GM19025 (cell line): Measurements from ENCODE around the gene PDE11A.
"Not testable (repeated sequence)": the region's sequence is repeated elsewhere in the genome, so short reads cannot be mapped to it uniquely, and the experiment has no call there.

Experiments used
- ATAC-seq: cut with Tn5 transposase; IDR thresholded peaks from one replicate; pipeline ENCODE4 v1.9.1; 2021; ENCODE audit warnings: mild to moderate bottlenecking, low read depth, moderate library complexity; ENCODE audit not compliant: unreplicated experiment

The PDE11A gene

DNA sequence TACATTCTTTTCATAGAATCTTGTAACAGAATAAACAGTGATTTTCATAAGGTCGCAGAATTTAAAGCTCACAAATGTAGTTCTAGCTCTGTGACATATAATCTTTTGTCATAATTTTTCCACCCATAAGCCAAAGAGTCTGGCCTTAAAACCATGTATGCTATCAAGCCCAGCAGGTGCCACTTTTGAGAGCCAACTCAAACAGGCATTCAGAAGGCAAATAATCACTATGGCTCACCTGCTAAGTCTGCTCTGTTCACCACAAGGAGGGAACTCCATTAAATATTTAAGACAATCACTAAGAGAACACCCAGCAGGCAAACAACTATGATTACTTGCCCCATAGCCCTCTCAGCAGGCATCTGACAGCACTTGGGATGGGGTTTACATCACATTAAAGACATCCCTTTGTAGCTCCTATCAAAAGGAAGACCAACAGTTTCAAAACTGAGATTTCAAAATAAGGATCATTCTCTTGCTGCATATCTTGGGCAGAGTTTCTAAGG is 241.6 kb downstream of the PDE11A start:
- ATAC-seq = no peak

GRCh38 chr2:177828557-177828956 is 244.0 kb downstream of the PDE11A start:
- no peak for ATAC-seq

GRCh38 chr2:177826897-177827296 is 245.7 kb downstream of the PDE11A start:
- no peak for ATAC-seq

DNA sequence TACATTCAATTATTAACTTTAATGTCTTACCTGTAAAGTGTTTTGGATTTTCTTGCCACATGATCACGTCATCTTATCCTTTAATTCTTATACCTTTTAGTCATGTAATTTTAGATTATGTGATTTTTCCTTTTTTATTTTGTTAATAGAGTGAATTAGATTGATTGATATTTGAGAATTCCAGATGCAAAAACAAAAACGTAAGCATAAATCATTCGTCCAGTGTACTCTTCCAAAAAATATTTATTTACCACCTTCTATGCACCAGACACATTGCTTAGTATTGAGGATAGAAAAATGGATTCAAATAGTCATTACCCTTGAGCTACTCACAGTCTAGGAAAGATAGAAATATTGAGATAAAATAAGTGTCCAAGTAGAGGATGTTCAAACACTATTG is 249.6 kb downstream of the PDE11A start:
- ATAC-seq = no peak

DNA sequence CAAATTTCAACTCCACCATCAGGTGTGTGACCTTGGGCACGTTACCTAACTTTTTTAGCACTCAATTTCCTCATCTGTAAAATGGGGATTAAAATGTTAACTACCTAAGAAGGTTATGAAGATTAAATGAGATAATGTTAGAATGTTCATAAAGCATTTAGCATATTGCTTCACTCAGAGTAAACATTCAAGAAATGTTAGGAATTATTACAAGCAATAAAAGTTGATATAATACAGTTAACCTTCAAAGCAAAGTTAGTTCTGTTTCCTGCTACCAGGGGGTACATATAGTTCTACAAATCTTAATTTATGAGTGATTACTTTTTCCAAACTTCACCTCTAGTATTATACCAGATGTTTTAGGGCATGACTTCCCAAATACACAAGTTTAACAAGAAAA is 254.2 kb downstream of the PDE11A start:
- ATAC-seq = no peak

- ATAC-seq = no peak
Measured at GRCh38 chr2:177817300-177817699, 255.3 kb downstream of the PDE11A start.

DNA sequence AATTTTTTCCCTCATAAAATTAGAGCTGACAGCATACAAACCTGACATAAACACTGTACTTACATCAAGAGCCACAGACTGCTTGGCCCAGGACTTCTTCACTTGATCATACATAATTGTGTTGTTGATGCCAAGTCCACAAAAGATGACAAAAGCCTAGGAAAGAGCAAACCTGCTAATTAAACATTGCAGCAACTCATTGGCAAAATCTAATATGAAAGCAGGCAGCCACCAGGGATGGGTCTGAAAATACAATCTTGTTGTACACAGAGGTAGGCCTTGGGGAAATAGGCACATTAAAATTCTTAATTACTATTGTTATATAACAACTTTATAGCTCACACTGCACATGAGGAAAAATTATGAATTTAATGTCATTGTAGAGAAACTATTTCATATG is 255.8 kb downstream of the PDE11A start:
- no peak for ATAC-seq

DNA sequence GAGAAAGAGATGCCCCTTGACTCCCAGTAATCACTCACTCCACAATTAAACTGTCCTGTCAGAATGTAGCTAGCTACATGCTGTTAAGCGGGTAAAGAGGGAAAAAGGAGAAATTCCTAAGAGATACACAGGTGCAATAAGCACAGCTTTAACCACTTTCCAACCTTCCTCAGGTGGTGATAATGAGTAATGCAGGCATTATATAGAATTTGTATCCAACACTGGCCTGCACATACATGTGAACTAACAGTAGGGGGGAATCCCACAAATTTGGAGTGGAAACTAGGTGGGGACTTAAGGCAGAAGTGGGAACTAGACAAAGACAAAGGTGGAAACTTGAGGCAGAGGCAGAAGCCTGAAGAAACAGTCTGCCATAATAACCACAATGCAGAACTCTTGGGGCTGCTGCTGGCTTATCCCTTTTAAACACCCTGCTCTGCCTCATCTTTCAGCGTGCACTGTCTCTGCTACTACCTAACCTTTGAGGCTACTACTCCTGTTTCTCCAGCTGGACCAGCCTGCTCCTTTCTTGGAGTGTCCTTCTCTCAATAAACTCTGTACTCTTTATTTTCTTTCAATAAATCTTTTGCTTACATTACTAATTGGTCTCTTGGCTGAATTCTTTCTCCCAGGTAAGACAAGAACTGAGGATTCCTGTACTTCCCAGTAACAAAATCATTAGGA is 259.7 kb downstream of the PDE11A start:
- no peak for ATAC-seq

GRCh38 chr2:177810906-177811305 is 261.7 kb downstream of the PDE11A start:
- ATAC-seq = no peak

- ATAC-seq = no peak
Measured at GRCh38 chr2:177808984-177809809, 263.4 kb downstream of the PDE11A start.

DNA sequence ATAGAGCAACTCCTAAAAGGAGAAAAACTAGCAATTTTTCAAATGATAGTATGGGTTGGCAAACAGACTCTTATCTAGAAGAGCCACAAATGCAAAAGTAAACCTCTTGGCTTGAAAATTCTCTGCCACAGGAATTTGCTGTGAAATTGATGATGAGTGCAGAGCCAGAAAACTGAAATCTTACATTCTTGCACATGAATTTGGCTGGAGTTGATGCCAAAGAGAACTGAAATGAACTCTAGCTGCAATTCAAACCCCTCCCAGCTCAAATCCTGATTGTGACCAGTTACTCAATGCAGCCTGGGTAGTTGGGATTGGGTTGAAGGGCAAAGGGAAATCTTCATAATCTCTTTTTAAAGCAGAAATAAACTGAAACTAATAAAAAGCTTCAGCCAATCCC is 266.6 kb downstream of the PDE11A start:
- no peak for ATAC-seq

- no peak for ATAC-seq
Measured at GRCh38 chr2:177799531-177799930, 273.0 kb downstream of the PDE11A start.

- no peak for ATAC-seq
Measured at GRCh38 chr2:177797808-177798207, 274.8 kb downstream of the PDE11A start.

DNA sequence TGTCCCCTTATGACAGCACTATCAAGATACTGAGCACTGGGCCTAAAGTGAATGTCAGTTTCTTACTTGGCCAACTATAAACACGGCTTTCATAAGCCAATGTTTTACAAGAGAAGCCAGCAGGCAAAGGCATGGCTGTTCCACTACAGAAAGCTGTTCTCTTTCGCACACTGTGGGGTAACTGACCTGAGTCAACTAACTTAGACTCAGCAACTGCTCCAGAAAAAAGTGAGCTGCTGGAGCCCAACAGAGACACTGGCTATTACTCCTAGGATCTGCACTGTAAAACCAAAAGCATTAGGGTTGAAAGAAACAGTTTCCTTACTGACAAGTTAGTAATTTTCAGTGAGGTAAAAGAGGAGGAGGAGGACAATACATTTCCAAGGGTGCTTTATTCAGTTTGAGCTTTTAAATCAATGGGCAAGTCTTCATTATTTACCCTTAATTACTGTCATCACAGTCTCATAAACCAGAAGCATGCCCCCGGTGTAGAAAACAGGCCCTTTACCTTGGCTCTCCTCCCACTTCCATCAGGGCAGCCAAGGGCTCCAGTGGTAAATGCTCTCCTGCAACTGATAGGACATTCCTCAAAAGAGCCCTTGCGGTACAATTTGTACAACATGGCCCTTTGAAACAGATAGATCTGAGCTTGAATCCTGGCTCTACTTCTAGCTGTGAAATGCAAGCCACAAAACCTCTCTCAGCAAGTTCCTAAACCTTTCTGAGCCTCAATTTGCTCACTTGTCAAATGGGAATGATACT is 275.7 kb downstream of the PDE11A start:
- ATAC-seq = no peak

DNA sequence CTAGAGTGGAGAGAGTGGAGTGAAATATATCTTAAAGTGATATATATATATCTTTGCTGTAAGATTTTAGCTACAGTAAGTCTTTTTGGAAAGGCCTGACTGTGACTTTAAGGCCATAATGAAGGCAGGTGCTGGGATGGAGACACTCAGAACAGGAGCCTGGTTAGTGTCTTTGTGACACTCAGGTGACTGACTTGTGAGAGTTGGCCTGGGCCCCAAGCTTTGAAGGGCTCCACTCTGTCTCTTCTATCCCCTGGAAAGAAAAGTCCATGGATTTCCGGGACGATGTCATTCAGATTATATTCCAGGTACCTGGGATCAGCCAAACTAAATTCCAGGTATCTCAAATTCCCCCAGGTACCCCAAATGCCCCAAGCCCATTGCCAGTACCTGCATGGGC is 276.6 kb downstream of the PDE11A start:
- no peak for ATAC-seq

GRCh38 chr2:177785143-177785542 is 287.4 kb downstream of the PDE11A start:
- not testable (repeated sequence) for ATAC-seq

DNA sequence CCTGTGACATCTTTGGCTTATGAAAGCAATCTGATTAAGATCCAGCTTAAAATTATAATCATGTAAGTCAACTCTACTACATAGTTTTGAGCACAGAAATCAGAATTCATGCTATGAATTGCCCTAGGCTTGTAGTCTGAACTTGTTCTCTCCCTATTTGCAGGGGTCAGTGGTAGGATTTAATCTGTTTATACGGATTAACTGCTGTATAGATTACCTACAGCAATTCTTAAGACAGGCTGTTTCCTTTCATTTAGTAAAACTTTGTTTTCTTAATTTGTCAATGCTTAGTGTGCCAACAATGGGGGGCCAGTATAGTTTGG is 287.9 kb downstream of the PDE11A start:
- ATAC-seq = no peak

DNA sequence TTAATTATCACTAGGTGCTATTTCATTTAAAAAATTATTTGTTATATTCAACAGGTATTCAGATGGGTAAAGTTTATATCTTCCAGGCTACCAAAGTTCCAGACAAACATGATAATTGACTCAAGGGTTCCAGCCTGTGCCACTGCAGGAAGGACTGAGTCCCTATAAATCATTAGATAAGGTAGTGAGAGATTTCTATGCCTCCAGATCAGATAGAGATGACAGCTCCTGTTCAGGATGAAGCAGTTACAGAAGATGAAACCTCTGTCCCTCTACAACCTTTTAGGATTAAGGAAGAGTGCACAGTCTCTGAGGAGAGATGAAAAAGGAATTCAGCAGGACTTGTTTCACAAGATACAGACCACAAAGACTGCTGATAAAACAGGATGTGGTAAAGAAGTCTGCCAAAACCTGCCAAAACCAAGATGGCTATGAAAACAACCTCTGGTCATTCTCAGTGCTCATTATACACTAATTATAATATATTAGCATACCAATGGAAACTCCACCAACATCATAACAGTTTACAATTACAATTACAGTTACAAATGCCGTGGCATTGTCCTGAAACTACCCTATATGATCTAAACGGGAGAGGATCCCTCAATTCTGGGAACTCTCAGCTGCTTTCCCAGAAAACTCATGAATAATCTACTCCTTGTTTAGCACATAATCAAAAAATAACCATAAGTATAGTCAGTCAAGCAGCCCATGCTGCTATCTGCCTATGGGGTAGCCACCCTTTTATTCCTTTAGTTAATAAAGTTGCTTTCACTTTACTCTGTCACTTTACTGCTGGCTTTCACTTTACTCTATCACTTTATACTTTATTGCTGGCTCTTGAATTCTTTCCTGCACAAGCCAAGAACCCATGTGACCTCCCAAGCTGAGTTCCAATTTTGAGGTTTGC is 288.5 kb downstream of the PDE11A start:
- no peak for ATAC-seq

GRCh38 chr2:177783091-177783490 is 289.5 kb downstream of the PDE11A start:
- ATAC-seq = no peak

DNA sequence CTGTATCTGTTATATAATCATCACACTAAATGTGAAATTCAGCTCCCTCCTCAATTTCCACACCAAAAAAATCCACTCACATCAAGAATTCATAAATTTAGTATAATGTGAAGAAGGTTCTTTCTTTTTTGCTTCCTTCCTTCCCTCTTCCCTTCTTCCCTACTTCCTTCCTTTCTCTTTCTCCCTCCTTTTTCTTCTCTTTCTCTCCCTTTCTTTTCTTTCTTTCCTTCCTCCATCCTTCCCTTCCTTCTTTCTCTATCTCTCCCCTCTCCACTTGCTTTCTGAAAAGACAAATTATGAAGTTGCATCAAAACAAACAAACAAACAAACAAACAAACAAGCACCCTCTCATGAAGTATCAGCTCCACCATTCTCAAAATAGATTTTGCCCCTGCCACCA is 290.0 kb downstream of the PDE11A start:
- no peak for ATAC-seq
